NT2/D1 (cell line): ENCODE data around the gene KRT6B.
"Not testable (repeated sequence)": the region's sequence is repeated elsewhere in the genome, so short reads cannot be mapped to it uniquely, and the experiment has no call there.

ENCODE experiments used
- DNase-seq: peaks from one replicate; pipeline ENCODE4 v3.0.0-alpha.2; 2011; ENCODE audit warnings: low read depth, low spot score
- H3K27me3 ChIP-seq: 2 replicates; pipeline ENCODE4 v1.6.0; 2011; ENCODE audit warnings: mild to moderate bottlenecking; ENCODE audit not compliant: insufficient read length, insufficient read depth
- H3K36me3 ChIP-seq: 2 replicates; pipeline ENCODE4 v1.6.1; 2011; ENCODE audit warnings: mild to moderate bottlenecking, low read length, mixed read lengths; ENCODE audit not compliant: insufficient read depth, insufficient read length
- H3K4me1 ChIP-seq: 2 replicates; pipeline ENCODE4 v1.5.1; 2011; ENCODE audit not compliant: insufficient read depth, insufficient read length
- H3K4me3 ChIP-seq: 2 replicates; pipeline ENCODE4 v1.5.1; 2011; ENCODE audit warnings: low read depth; ENCODE audit not compliant: insufficient read length
- H3K9ac ChIP-seq: 2 replicates; pipeline ENCODE4 v1.6.0; 2011; ENCODE audit warnings: low read depth; ENCODE audit not compliant: insufficient read length
- H3K9me3 ChIP-seq: 2 replicates; pipeline ENCODE4 v1.5.1; 2011; ENCODE audit warnings: mild to moderate bottlenecking, low read length; ENCODE audit not compliant: insufficient read depth
- SUZ12 ChIP-seq: IDR thresholded peaks from 2 replicates; pipeline ENCODE4 v1.6.1; 2011; ENCODE audit not compliant: insufficient read length, insufficient read depth; ENCODE audit errors: extremely low read depth
- YY1 ChIP-seq: IDR thresholded peaks from 2 replicates; pipeline ENCODE4 v1.6.1; 2011; ENCODE audit not compliant: insufficient read length, insufficient read depth
- ZNF274 ChIP-seq: IDR thresholded peaks from 2 replicates; pipeline ENCODE4 v1.6.1; 2011; ENCODE audit warnings: mild to moderate bottlenecking, low read depth, low read length

Gene KRT6B

GRCh38 chr12:52452101-52452500, at the start of gene KRT6B:
KRT6B (minus strand) TSS chr12:52452146; CDS start chr12:52452078, 68 bp downstream.
- Histone ChIP-seq H3K9ac (no peak within 1 kb of the TSS), H3K9me3 (no peaks in the 10 kb centered on the region), H3K4me3 (no peak within 1 kb of the TSS), H3K27me3 (no peaks in the 10 kb centered on the region), H3K4me1 (no peaks in the 10 kb centered on the region), H3K36me3 (no peaks in the 10 kb centered on the region)
- TF ChIP-seq ZNF274 (no peak), SUZ12 (no peak), YY1 (no peak)
- no peak for DNase-seq

DNA sequence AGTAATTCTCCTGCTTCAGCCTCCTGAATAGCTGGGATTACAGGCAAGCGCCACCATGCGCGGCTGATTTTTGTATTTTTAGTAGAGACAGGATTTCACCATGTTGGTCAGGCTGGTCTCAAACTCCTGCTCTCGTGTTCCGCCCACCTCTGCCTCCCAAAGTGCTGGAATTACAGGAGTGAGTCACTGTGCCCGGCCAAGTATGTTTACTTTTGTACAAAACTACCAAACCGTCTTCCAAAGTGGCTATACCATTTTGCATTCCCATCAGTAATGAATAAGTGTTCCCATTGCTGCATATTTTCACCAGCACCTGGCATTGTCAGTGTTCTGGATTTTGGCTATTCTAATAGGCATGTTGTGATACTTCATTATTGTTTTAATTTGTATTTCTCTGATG, 49.5 kb upstream of the KRT6B start:
- no peak for DNase-seq
- H3K4me1 ChIP-seq = peaks cover 4% of the 10 kb centered on the region
- H3K9ac ChIP-seq = no peak overlapping the region
- peaks cover 15% of the 10 kb centered on the region; the same call in 1 of the 2 replicates for H3K9me3 ChIP-seq
- H3K27me3 ChIP-seq = no peaks in the 10 kb centered on the region
- TF ChIP-seq ZNF274 (no peak), YY1 (no peak), SUZ12 (no peak)
- H3K36me3 ChIP-seq = no peaks in the 10 kb centered on the region
- no peak overlapping the region for H3K4me3 ChIP-seq

- not testable (repeated sequence) for H3K36me3 ChIP-seq, H3K4me3 ChIP-seq, DNase-seq, H3K9ac ChIP-seq, H3K27me3 ChIP-seq, H3K4me1 ChIP-seq
- H3K9me3 ChIP-seq = peaks cover 15% of the 10 kb centered on the region; the same call in 1 of the 2 replicates
These were observed 48.6 kb upstream of the KRT6B start for GRCh38 chr12:52500574-52500973.

- H3K4me3 ChIP-seq = no peak overlapping the region
- DNase-seq = no peak
These were observed 48.0 kb upstream of the KRT6B start for GRCh38 chr12:52499806-52500560.

GRCh38 chr12:52498946-52499345, 47.0 kb upstream of the KRT6B start:
- Histone ChIP-seq H3K9me3 (peaks cover 15% of the 10 kb centered on the region; the same call in 1 of the 2 replicates), H3K4me3 (no peak overlapping the region), H3K4me1 (peaks cover 8% of the 10 kb centered on the region), H3K9ac (no peak overlapping the region), H3K36me3 (no peaks in the 10 kb centered on the region), H3K27me3 (no peaks in the 10 kb centered on the region)
- no peak for DNase-seq
- TF ChIP-seq YY1 = no peak
- TF ChIP-seq ZNF274 = no peak
- no peak for TF ChIP-seq SUZ12

More at GRCh38 chr12:52499806-52500560, 48.0 kb upstream of the KRT6B start:
- Histone ChIP-seq H3K9ac (no peak overlapping the region), H3K36me3 (no peaks in the 10 kb centered on the region), H3K4me1 (peaks cover 8% of the 10 kb centered on the region), H3K27me3 (no peaks in the 10 kb centered on the region), H3K9me3 (peaks cover 15% of the 10 kb centered on the region; the same call in 1 of the 2 replicates)
- no peak for TF ChIP-seq YY1
- no peak for TF ChIP-seq SUZ12
- TF ChIP-seq ZNF274 = no peak

GRCh38 chr12:52497975-52498374, 46.0 kb upstream of the KRT6B start:
- Histone ChIP-seq H3K9me3 (peaks cover 15% of the 10 kb centered on the region; the same call in 1 of the 2 replicates), H3K36me3 (no peaks in the 10 kb centered on the region), H3K4me1 (peaks cover 8% of the 10 kb centered on the region), H3K27me3 (no peaks in the 10 kb centered on the region), H3K9ac (no peak overlapping the region), H3K4me3 (no peak overlapping the region)
- no peak for DNase-seq
- TF ChIP-seq YY1 = no peak
- TF ChIP-seq ZNF274 = no peak
- no peak for TF ChIP-seq SUZ12

DNA sequence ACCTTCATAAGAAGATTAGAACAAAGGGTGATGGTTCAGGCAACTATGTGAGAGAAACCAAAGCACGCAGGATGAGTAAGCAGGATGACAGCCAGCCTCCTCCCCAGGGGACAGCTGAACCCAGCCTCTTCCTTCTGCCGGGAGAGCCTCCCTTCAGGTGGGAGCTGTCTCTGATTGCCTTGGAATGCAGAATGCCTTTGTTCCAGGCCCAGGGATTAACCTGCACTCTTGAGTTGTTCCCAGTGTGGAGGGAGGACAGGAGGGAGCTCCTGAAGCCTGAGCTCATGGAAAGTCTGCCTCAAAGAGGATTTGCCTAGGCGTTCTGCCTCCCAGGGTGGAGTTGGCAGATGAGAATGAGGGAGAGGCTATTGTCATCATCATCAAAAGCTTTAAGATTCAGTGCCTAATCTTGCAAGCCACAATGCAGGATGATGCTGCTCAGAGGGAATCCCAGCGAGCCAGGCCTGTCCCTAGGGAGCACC, 44.7 kb upstream of the KRT6B start:
- H3K9me3 ChIP-seq = peaks cover 15% of the 10 kb centered on the region; the same call in 1 of the 2 replicates
- no peak overlapping the region for H3K4me3 ChIP-seq
- H3K36me3 ChIP-seq = no peaks in the 10 kb centered on the region
- H3K9ac ChIP-seq = no peak overlapping the region
- peak; percentile 91 for DNase-seq
- no peaks in the 10 kb centered on the region for H3K27me3 ChIP-seq
- peaks cover 8% of the 10 kb centered on the region for H3K4me1 ChIP-seq
- no peak for TF ChIP-seq ZNF274
- TF ChIP-seq YY1 = no peak

GRCh38 chr12:52496054-52496453, 44.1 kb upstream of the KRT6B start:
- H3K9ac ChIP-seq = peak overlapping the region; percentile 37
- H3K36me3 ChIP-seq = no peaks in the 10 kb centered on the region
- H3K4me1 ChIP-seq = peaks cover 8% of the 10 kb centered on the region
- H3K9me3 ChIP-seq = peaks cover 15% of the 10 kb centered on the region; the same call in 1 of the 2 replicates
- no peaks in the 10 kb centered on the region for H3K27me3 ChIP-seq
- no peak for DNase-seq
- TF ChIP-seq ZNF274 = no peak
- no peak for TF ChIP-seq YY1
- no peak for TF ChIP-seq SUZ12
- H3K4me3 ChIP-seq = no peak overlapping the region
